CD4-positive, alpha-beta T cell treated with Interleukin-2 at 100 ng/mL for 4 hours (primary cell): ENCODE measurements around the gene SPRR2F.
"Not testable (repeated sequence)": the region's sequence is repeated elsewhere in the genome, so short reads cannot be mapped to it uniquely, and the experiment has no call there.

Experiments
- DNase-seq: peaks from one replicate; pipeline ENCODE4 v3.0.0-alpha.2; 2020; ENCODE audit warnings: low spot score

SPRR2F gene

GRCh38 chr1:153113416-153113815 lies at the start of gene SPRR2F:
TSS of gene SPRR2F (minus strand) at chr1:153113516. CDS start at chr1:153112733, 783 bp downstream.
- no peak for DNase-seq

- no peak for DNase-seq
These were observed 42.2 kb upstream of the SPRR2F start for GRCh38 chr1:153155541-153155940.

- DNase-seq: no peak
These were observed 39.2 kb upstream of the SPRR2F start for GRCh38 chr1:153152481-153152880.

GRCh38 chr1:153150846-153151245 lies 37.5 kb upstream of the SPRR2F start, which contains the start of gene SPRR2G:
TSS of gene SPRR2G (minus strand) at chr1:153150890. CDS start at chr1:153150110, 780 bp downstream.
- no peak for DNase-seq

- no peak for DNase-seq
These were observed 28.1 kb upstream of the SPRR2F start for GRCh38 chr1:153141377-153141776.

- no peak for DNase-seq
These were observed 27.2 kb upstream of the SPRR2F start for GRCh38 chr1:153140484-153140883.

GRCh38 chr1:153133743-153134142 lies 20.4 kb upstream of the SPRR2F start:
- no peak for DNase-seq

- no peak for DNase-seq
These were observed 20.0 kb upstream of the SPRR2F start for GRCh38 chr1:153133267-153133666.

GRCh38 chr1:153128688-153129087 lies 15.4 kb upstream of the SPRR2F start:
- DNase-seq: not testable (repeated sequence)

- no peak for DNase-seq
These were observed 14.0 kb upstream of the SPRR2F start for GRCh38 chr1:153127296-153127695.

GRCh38 chr1:153125536-153125935 lies 12.2 kb upstream of the SPRR2F start:
- DNase-seq: no peak

- DNase-seq: not testable (repeated sequence)
These were observed 10.5 kb upstream of the SPRR2F start for GRCh38 chr1:153123793-153124192.

- no peak for DNase-seq
These were observed 9.6 kb upstream of the SPRR2F start for GRCh38 chr1:153122831-153123421.

GRCh38 chr1:153120945-153121344 lies 7.6 kb upstream of the SPRR2F start:
- no peak for DNase-seq

GRCh38 chr1:153119491-153119971 lies 6.2 kb upstream of the SPRR2F start:
- no peak for DNase-seq

- DNase-seq: not testable (repeated sequence)
These were observed 1.9 kb upstream of the SPRR2F start for GRCh38 chr1:153115264-153115663.

- not testable (repeated sequence) for DNase-seq
These were observed 862 bp downstream of the SPRR2F start for GRCh38 chr1:153112454-153112853.

- DNase-seq: no peak
These were observed 13.1 kb downstream of the SPRR2F start for GRCh38 chr1:153100245-153100644.

- no peak for DNase-seq
These were observed 13.8 kb downstream of the SPRR2F start for GRCh38 chr1:153099461-153100045.

- no peak for DNase-seq
These were observed 17.6 kb downstream of the SPRR2F start for GRCh38 chr1:153095764-153096163.

- no peak for DNase-seq
These were observed 18.9 kb downstream of the SPRR2F start, which contains the start of gene SPRR2E for GRCh38 chr1:153094426-153094825. TSS of gene SPRR2E (minus strand) at chr1:153094526. CDS start at chr1:153093751, 775 bp downstream.

GRCh38 chr1:153087652-153088051 lies 25.7 kb downstream of the SPRR2F start:
- no peak for DNase-seq

- no peak for DNase-seq
These were observed 31.6 kb downstream of the SPRR2F start for GRCh38 chr1:153081736-153082135.
